Keratinocyte (primary cell): Measurements from ENCODE around the gene TRIML1. TPM values are rescaled to one million over a fixed set of nuclear protein-coding genes. Genes with fewer than 3 reads are reported as not detected.
A peak's percentile ranks its signal among the peaks of the same experiment; 100 is the strongest.

Source experiments
- DNase-seq: peaks from one replicate; pipeline ENCODE4 v3.0.0-alpha.2; 2011; ENCODE audit warnings: low read depth, missing footprints, low spot score
- FAIRE-seq: peaks from 2 replicates; lab custom pipeline; 2011; peaks lifted over from hg19 to GRCh38; lab: Jason Lieb, UNC
- H2AFZ ChIP-seq: 2 replicates; pipeline ENCODE4 v1.6.0; 2012; ENCODE audit warnings: low read length, control low read depth, inconsistent platforms; ENCODE audit not compliant: control insufficient read depth
- H3K27ac ChIP-seq: 2 replicates; pipeline ENCODE4 v1.5.1; 2011; ENCODE audit warnings: low read length; ENCODE audit not compliant: control insufficient read depth, insufficient read depth
- H3K27me3 ChIP-seq: 3 replicates; pipeline ENCODE4 v1.6.0; 2011; ENCODE audit warnings: low read length; ENCODE audit not compliant: control insufficient read depth, insufficient read depth; ENCODE audit errors: extremely low read depth
- H3K36me3 ChIP-seq, 2 experiments: 2 replicates in 1 of 2; 3 replicates in 1 of 2; pipeline ENCODE4 v1.5.1; 2011; ENCODE audit warnings: low read length in 2 of 2, mild to moderate bottlenecking in 1 of 2; ENCODE audit not compliant: control insufficient read depth in 2 of 2, insufficient read depth in 2 of 2; ENCODE audit errors: extremely low read depth in 1 of 2
- H3K4me1 ChIP-seq: 3 replicates; pipeline ENCODE4 v1.5.1; 2011; ENCODE audit warnings: low read length; ENCODE audit not compliant: control insufficient read depth, insufficient read depth; ENCODE audit errors: extremely low read depth
- H3K4me2 ChIP-seq: 3 replicates; pipeline ENCODE4 v1.6.0; 2011; ENCODE audit warnings: low read depth, low read length; ENCODE audit not compliant: control insufficient read depth, insufficient read depth; ENCODE audit errors: extremely low read depth
- H3K4me3 ChIP-seq, 3 experiments: fragments of 200-600 bp in 1 of 3; sonication (generic) in 1 of 3; 2 replicates in 2 of 3; 3 replicates in 1 of 3; pipeline ENCODE4 v1.5.1; 2011 to 2016; ENCODE audit warnings: low read length in 3 of 3, mild to moderate bottlenecking in 3 of 3, control low read depth in 2 of 3, inconsistent platforms in 1 of 3, low read depth in 1 of 3, mixed read lengths in 1 of 3, mixed run types in 1 of 3, moderate library complexity in 1 of 3; ENCODE audit not compliant: control insufficient read depth in 2 of 3, insufficient read depth in 2 of 3; ENCODE audit errors: extremely low read depth in 1 of 3
- H3K79me2 ChIP-seq: 2 replicates; pipeline ENCODE4 v1.6.0; 2012; ENCODE audit warnings: low read length; ENCODE audit not compliant: control insufficient read depth, insufficient read depth
- H3K9ac ChIP-seq: 3 replicates; pipeline ENCODE4 v1.6.0; 2011; ENCODE audit warnings: low read length; ENCODE audit not compliant: control insufficient read depth, insufficient read depth; ENCODE audit errors: extremely low read depth
- H3K9me1 ChIP-seq: 3 replicates; pipeline ENCODE4 v1.6.0; 2011; ENCODE audit warnings: low read length; ENCODE audit not compliant: control insufficient read depth, insufficient read depth; ENCODE audit errors: extremely low read depth
- H3K9me3 ChIP-seq: 2 replicates; pipeline ENCODE4 v1.5.1; 2012; ENCODE audit warnings: low read depth, low read length; ENCODE audit not compliant: control insufficient read depth
- H4K20me1 ChIP-seq: 3 replicates; pipeline ENCODE4 v1.6.0; 2011; ENCODE audit warnings: low read length; ENCODE audit not compliant: control insufficient read depth, insufficient read depth; ENCODE audit errors: extremely low read depth
- CTCF ChIP-seq, 3 experiments: IDR thresholded peaks in 1 of 3; conservative IDR thresholded peaks in 1 of 3; optimal IDR thresholded peaks in 1 of 3; 2 replicates in 2 of 3; 3 replicates in 1 of 3; pipeline versions ENCODE3 to v1.5.1; 2011; ENCODE audit warnings: low read length in 3 of 3, mild to moderate bottlenecking in 3 of 3, moderate library complexity in 2 of 3, control low read depth in 1 of 3, inconsistent platforms in 1 of 3; ENCODE audit not compliant: insufficient read depth in 2 of 3; ENCODE audit errors: extremely low read depth in 1 of 3
- EZH2 ChIP-seq: IDR thresholded peaks from one replicate; pipeline ENCODE4 v1.6.1; 2012; ENCODE audit warnings: inconsistent platforms, mild to moderate bottlenecking, low read length, moderate library complexity
- dilution Hi-C: fragments of 300-500 bp; cut with MboI; formaldehyde crosslinking; loops from one replicate; pipeline ENCODE4 v1.7.0; 2020; ENCODE audit warnings: low sequenced_read_pairs; ENCODE audit not compliant: extremely low pct_ligation_motif_present
- polyA plus RNA-seq, 5 experiments: library from polyadenylated mRNA; depleted of rRNA in 3 of 5; stranded (reverse) in 3 of 5; stranded (forward) in 1 of 5; unstranded in 1 of 5; fragments of >200 nt; gene quantifications; 1 replicate in 1 of 5; 2 replicates in 3 of 5; 3 replicates in 1 of 5; pipeline versions ENCODE4 v1.2.1 to v1.2.3, GENCODE V29; 2011 to 2012; ENCODE audit warnings: missing spikeins in 2 of 5, low read depth in 1 of 5, low replicate concordance in 1 of 5

TRIML1 gene
- polyA plus RNA-seq, 1 donor (not counting 4 experiments of a cell fraction or from before 2014, with no cell fraction given) = not detected

GRCh38 chr4:188130355-188130754 lies 8.9 kb upstream of the TRIML1 start:
- Histone ChIP-seq H3K9me1 (no peaks in the 10 kb centered on the region), H2AFZ (no peak overlapping the region), H3K9ac (no peak overlapping the region), H3K4me3 (no peak overlapping the region), H3K27ac (no peak overlapping the region), H3K9me3 (no peaks in the 10 kb centered on the region), H3K79me2 (no peaks in the 10 kb centered on the region), H3K27me3 (no peaks in the 10 kb centered on the region), H4K20me1 (no peaks in the 10 kb centered on the region), H3K4me1 (peaks cover 3% of the 10 kb centered on the region), H3K36me3 (no peaks in the 10 kb centered on the region), H3K4me2 (no peak overlapping the region)
- dilution Hi-C loops = no loop called here
- DNase-seq (no peak), FAIRE-seq (no peak)
- TF ChIP-seq EZH2 = no peak
- peak in 1 of 3 experiments; percentile 20 for TF ChIP-seq CTCF (optimal IDR thresholded peaks at IDR 0.05 in 1 of 3, IDR thresholded peaks at IDR 0.05 in 1 of 3, conservative IDR thresholded peaks at IDR 0.05 in 1 of 3; ENCODE audit: extremely low read depth in 1 of 3, insufficient read depth in 2 of 3, low read length in 3 of 3)

GRCh38 chr4:188132232-188132631 lies 7.0 kb upstream of the TRIML1 start:
- Histone ChIP-seq H2AFZ (no peak overlapping the region), H3K4me1 (peaks cover 3% of the 10 kb centered on the region), H3K27me3 (no peaks in the 10 kb centered on the region), H3K36me3 (no peaks in the 10 kb centered on the region), H3K9ac (no peak overlapping the region), H3K9me3 (no peaks in the 10 kb centered on the region), H3K4me3 (no peak overlapping the region), H3K79me2 (no peaks in the 10 kb centered on the region), H3K4me2 (no peak overlapping the region), H4K20me1 (no peaks in the 10 kb centered on the region), H3K9me1 (no peaks in the 10 kb centered on the region), H3K27ac (no peak overlapping the region)
- TF ChIP-seq EZH2 = no peak
- no peak for FAIRE-seq
- no peak for DNase-seq
- dilution Hi-C loops = no loop called here

- TF ChIP-seq CTCF (optimal IDR thresholded peaks at IDR 0.05 in 1 of 3, IDR thresholded peaks at IDR 0.05 in 1 of 3, conservative IDR thresholded peaks at IDR 0.05 in 1 of 3; ENCODE audit: extremely low read depth in 1 of 3, insufficient read depth in 2 of 3, low read length in 3 of 3) = no peak
- no peak for TF ChIP-seq EZH2
- H2AFZ ChIP-seq = no peak overlapping the region
- no peak overlapping the region for H3K9ac ChIP-seq
- dilution Hi-C loops = no loop called here
- no peak overlapping the region for H3K4me2 ChIP-seq
- H3K79me2 ChIP-seq = no peaks in the 10 kb centered on the region
- H4K20me1 ChIP-seq = no peaks in the 10 kb centered on the region
- no peaks in the 10 kb centered on the region for H3K4me1 ChIP-seq
- no peak overlapping the region for H3K27ac ChIP-seq
- no peaks in the 10 kb centered on the region for H3K9me1 ChIP-seq
- DNase-seq = no peak
- H3K36me3 ChIP-seq = no peaks in the 10 kb centered on the region
- FAIRE-seq = no peak
- no peaks in the 10 kb centered on the region for H3K27me3 ChIP-seq
- H3K9me3 ChIP-seq = no peaks in the 10 kb centered on the region
- H3K4me3 ChIP-seq = no peak overlapping the region
Measured at GRCh38 chr4:188138227-188138626, 1.0 kb upstream of the TRIML1 start.
